Ectodermal cell (in vitro differentiated cells): ENCODE results near the gene VIPR1.
"Not testable (repeated sequence)": the region's sequence is repeated elsewhere in the genome, so short reads cannot be mapped to it uniquely, and the experiment has no call there.

ENCODE experiments used
- H3K27ac ChIP-seq: 2 replicates; pipeline ENCODE4 v1.7.0; 2013; ENCODE audit warnings: mild to moderate bottlenecking, low read depth, low read length; ENCODE audit not compliant: insufficient read depth, poor library complexity, severe bottlenecking
- H3K27me3 ChIP-seq: 2 replicates; pipeline ENCODE4 v1.7.0; 2013; ENCODE audit warnings: mild to moderate bottlenecking, low read length; ENCODE audit not compliant: insufficient read depth, control insufficient read depth, poor library complexity, severe bottlenecking
- H3K36me3 ChIP-seq: one replicate; pipeline ENCODE4 v1.7.0; 2013; ENCODE audit warnings: low read length; ENCODE audit not compliant: control insufficient read depth, insufficient read depth
- H3K4me1 ChIP-seq: one replicate; pipeline ENCODE4 v1.7.0; 2013; ENCODE audit warnings: low read length; ENCODE audit not compliant: control insufficient read depth, insufficient read depth
- H3K4me3 ChIP-seq: 2 replicates; pipeline ENCODE4 v1.7.0; 2013; ENCODE audit warnings: low read depth, low read length, control low read depth; ENCODE audit not compliant: insufficient read depth
- H3K9me3 ChIP-seq: 2 replicates; pipeline ENCODE4 v1.7.0; 2013; ENCODE audit warnings: mild to moderate bottlenecking, low read length, moderate library complexity; ENCODE audit not compliant: control insufficient read depth
- WGBS, 2 experiments: methylation state at CpG; one replicate each; pipeline ENCODE4 v1.1.7; 2013; ENCODE audit warnings: missing lambda C conversion rate in 2 of 2; 5-methylcytosine and 5-hydroxymethylcytosine counted together

The VIPR1 gene

DNA sequence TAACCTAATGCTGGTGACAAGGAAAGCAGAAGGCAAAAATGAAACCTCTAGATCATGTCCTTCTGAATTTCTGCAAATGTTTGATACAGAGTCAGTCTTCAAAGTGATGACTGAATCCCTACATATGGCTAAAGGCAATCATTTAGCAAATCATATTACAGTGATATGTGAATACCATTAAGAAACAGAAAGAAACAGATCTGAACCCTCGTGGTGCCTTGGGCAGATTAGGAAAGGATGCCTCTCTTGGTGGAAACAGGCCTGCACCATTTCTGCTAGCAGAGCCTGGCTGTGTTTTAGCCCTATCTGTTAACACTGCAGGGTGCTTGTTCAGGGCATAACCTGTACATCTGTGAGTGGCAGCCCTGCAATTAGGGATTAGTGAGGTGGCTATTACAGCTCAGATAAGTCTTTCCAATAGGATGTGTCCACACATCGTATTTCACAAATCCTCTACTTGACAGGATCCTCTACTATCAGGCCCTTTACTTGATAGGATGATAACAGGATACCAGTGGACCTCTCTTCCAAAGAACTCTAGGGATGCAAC lies 67.2 kb downstream of the VIPR1 start:
- no peaks in the 10 kb centered on the region for H3K4me1 ChIP-seq
- no peak overlapping the region for H3K27ac ChIP-seq
- H3K27me3 ChIP-seq: no peaks in the 10 kb centered on the region
- H3K36me3 ChIP-seq: peaks cover 3% of the 10 kb centered on the region
- WGBS, 2 experiments: 82 to 86% methylated on average over 2 of the region's 2 CpGs
- no peaks in the 10 kb centered on the region for H3K9me3 ChIP-seq
- H3K4me3 ChIP-seq: no peak overlapping the region

DNA sequence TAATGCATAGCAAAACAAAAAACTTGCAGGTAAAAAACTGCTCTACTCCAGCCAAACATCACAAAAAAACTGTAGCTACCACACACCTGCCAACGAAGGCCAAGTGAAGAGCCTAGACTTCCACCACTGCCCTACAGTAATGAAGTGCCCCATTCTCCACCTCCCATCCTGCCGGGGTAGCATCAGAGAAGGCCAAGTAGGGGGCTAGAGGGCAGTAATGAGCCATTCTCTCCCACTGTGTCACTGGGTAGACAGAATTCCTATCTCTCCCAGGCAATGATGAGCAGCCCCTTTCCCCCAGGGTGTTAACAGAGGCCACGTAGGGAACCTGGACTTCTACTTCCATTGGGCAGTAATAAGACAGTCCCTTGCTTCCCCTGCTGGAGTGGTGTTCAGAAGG lies 69.8 kb downstream of the VIPR1 start:
- H3K36me3 ChIP-seq: no peaks in the 10 kb centered on the region
- no peaks in the 10 kb centered on the region for H3K4me1 ChIP-seq
- no peaks in the 10 kb centered on the region for H3K9me3 ChIP-seq
- no peaks in the 10 kb centered on the region for H3K27me3 ChIP-seq
- H3K4me3 ChIP-seq: no peak overlapping the region
- WGBS, 2 experiments: 29 to 36% methylated on average over 3 of the region's 3 CpGs
- H3K27ac ChIP-seq: no peak overlapping the region

DNA sequence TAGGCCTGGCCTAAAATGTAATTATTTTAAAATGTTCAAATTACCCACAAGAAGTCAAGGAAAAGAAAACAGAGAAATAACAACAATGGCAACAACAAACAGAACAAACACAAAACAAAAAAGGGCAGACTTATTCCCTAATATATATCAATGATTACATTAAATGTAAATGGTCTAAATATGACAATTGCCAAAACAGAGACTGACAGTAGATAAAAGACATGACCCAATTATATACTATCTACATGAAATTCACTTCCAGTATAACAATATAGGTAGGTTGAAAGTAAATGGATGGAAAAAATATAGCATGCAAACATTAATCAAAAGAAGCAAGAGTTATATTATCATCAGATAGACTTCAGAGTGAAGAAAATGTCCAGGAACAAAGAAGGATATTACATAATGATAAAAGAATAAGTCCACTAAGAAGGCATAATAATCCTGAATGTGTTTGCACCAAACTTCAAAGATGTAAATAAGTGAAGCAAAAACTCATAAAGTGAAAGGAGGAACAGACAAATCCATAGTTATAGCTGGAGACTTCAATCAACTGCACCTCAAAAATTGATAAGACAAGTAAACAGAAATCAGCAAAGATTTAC lies 72.8 kb downstream of the VIPR1 start:
- no peaks in the 10 kb centered on the region for H3K9me3 ChIP-seq
- no peak overlapping the region for H3K27ac ChIP-seq
- H3K4me1 ChIP-seq: no peaks in the 10 kb centered on the region
- H3K27me3 ChIP-seq: no peaks in the 10 kb centered on the region
- H3K36me3 ChIP-seq: no peaks in the 10 kb centered on the region
- no peak overlapping the region for H3K4me3 ChIP-seq

DNA sequence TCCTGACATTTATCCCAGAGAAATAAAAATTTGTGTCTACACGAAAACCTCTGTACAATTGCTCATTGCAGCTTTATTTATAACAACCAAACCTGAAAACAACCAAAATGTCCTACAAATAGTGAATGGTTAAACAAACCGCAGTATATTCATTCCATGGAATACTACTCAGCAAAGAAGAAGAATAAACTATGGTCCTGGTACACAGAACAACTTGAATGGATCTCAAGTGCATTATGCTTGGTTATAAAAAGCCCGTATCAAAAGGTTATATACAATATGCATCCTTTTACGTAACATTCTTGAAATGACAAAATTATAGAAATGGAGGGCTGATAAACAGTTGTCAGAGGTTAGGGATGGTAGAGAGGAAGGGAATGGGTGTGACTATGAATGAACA lies 75.6 kb downstream of the VIPR1 start:
- 100% methylated on average over 3 to 4 of the region's 4 CpGs for WGBS, 2 experiments
- H3K27me3 ChIP-seq: no peaks in the 10 kb centered on the region
- no peak overlapping the region for H3K27ac ChIP-seq
- peaks cover 6% of the 10 kb centered on the region for H3K4me1 ChIP-seq
- no peak overlapping the region for H3K4me3 ChIP-seq
- H3K36me3 ChIP-seq: no peaks in the 10 kb centered on the region
- no peaks in the 10 kb centered on the region for H3K9me3 ChIP-seq

DNA sequence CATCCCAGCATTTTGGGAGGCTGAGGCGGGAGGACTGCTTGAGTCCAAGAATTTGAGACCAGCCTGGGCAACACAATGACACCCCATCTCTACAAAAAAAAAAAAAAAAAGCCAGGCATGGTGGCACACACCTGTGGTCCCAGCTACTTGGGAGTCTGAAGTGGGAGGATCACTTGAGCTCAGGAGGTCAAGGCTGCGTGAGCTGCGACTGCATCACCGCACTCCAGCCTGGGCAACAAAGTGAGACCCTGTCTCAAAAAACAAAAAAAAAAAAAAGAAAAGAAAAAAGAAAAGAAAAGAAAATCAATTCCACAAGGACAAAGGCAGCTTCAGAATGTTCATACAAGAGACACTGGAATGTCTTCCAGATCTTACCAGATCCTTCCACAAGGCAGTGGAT lies 76.9 kb downstream of the VIPR1 start:
- not testable (repeated sequence) for H3K27ac ChIP-seq, H3K4me3 ChIP-seq
- WGBS, 2 experiments: 93 to 94% methylated on average over 4 of the region's 4 CpGs

DNA sequence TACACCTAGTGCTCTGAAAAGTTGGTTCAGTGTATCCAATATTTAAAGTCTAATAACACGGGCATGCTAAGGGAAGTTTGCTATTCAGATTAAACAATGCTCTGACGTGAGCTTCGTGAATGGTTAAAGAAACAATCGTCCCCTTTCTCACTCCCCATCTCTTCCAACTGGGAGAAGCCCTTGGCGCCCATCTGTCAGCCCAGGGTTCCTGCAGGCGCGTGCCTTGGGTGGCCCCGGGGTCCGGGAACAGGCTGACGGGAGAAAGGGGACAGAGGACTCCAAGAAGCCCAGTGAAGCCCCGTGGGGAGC lies 78.9 kb downstream of the VIPR1 start:
- Histone ChIP-seq H3K9me3 (no peaks in the 10 kb centered on the region), H3K36me3 (no peaks in the 10 kb centered on the region), H3K27me3 (no peaks in the 10 kb centered on the region), H3K4me3 (peak overlapping the region; percentile 88), H3K4me1 (peaks cover 9% of the 10 kb centered on the region), H3K27ac (no peak overlapping the region)
- WGBS, 2 experiments: 0 to 1% methylated on average over 10 to 11 of the region's 11 CpGs

More for the DNA sequence above, 76.9 kb downstream of the VIPR1 start:
- H3K36me3 ChIP-seq, H3K9me3 ChIP-seq, H3K4me1 ChIP-seq, H3K27me3 ChIP-seq: not testable (repeated sequence)

DNA sequence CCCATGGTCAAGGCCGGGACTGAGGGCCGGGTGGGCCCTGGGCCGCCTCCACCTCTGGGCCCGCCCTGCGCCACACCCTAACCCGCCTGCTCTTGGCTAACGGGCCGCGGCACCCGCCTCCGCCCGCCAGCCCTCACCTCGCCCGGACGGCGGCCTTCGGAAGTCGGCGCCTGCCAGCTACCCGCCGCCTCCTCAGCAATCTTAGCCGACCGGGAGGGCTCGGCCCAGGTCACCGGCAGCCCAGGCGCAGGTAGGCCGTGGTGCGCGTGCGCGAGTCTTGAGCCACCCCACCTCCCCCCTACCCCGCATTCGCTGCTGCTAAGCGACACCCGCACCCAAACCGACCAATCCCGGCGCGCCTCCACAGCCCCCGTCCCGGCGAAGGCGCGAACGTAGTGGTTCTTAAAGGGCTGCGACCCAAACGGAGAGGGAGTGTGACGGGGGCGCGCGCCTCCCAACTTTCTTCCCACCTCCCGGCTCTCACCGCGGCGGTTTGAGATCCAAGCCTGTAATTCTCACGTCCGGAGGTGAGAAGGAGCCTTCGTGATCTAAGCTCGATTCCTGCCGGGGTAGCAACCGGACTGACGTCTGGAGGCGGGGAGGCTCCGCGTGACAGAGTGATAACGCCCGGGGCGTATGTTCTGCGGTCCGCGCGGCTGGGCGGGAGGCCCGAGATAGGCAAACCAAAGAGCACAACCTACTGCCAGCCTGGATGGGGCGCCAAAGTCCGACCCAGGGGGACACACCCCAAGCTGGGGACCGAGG lies 79.4 kb downstream of the VIPR1 start, which contains the start of gene SEC22C:
TSS of gene SEC22C (minus strand) at position 259 of the 765 bp plus-strand sequence. CDS start 12,921 bp downstream, outside the sequence.
- 0% methylated on average over 77 of the region's 77 CpGs for WGBS, 2 experiments

DNA sequence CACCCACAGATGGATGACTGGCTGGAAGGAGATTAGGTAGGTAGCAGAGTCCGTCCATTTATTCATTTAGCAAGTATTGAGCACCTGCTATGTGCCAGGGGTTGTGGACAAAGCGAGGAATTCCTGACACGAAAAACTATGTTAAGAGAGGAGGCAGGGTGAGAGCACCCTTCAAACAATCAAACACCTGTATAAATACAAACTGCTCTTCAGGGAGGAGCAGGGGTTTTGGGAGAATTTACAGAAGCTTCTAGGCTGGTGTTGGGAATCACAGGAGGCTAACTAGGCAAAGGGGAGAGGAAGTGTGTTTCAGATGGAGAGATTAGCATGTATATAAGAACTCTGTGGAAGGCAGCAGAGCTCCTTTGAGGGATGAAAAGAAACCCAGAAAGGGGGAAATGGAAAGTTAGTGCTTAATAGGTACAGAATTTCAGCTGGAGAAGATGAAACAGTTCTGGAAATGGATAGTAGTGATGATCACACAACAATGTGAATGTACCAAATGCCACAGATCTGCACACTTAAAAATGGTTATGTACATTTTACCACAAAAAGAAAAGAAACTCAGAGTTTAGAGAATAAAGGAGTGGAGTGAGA lies 80.1 kb downstream of the VIPR1 start:
- H3K36me3 ChIP-seq: no peaks in the 10 kb centered on the region
- 0 to 3% methylated on average over 3 of the region's 3 CpGs for WGBS, 2 experiments
- H3K27ac ChIP-seq: peak overlapping the region; percentile 82

More for the DNA sequence above, 79.4 kb downstream of the VIPR1 start, which contains the start of gene SEC22C:
- no peaks in the 10 kb centered on the region for H3K27me3 ChIP-seq
- H3K4me1 ChIP-seq: peaks cover 9% of the 10 kb centered on the region
- no peaks in the 10 kb centered on the region for H3K9me3 ChIP-seq
- no peaks in the 10 kb centered on the region for H3K36me3 ChIP-seq
- H3K27ac ChIP-seq: peak within 1 kb of the TSS; percentile 82
- peak within 1 kb of the TSS; percentile 88 for H3K4me3 ChIP-seq

More for the DNA sequence above, 80.1 kb downstream of the VIPR1 start:
- no peaks in the 10 kb centered on the region for H3K9me3 ChIP-seq
- H3K4me3 ChIP-seq: peak overlapping the region; percentile 88
- H3K4me1 ChIP-seq: peaks cover 9% of the 10 kb centered on the region
- no peaks in the 10 kb centered on the region for H3K27me3 ChIP-seq
